Stomach smooth muscle (tissue), 2 donors: Measurements from ENCODE around the gene AURKA.
"Not testable (repeated sequence)": the region's sequence is repeated elsewhere in the genome, so short reads cannot be mapped to it uniquely, and the experiment has no call there.

Experiments
- H3K27ac ChIP-seq: one replicate; pipeline ENCODE4 v1.7.0; 2013; ENCODE audit warnings: mild to moderate bottlenecking, low read length, inconsistent platforms
- H3K27me3 ChIP-seq, 2 donors: one replicate each; pipeline ENCODE4 v1.7.0; 2013; ENCODE audit warnings: low read length in 2 of 2; ENCODE audit not compliant: insufficient read depth in 2 of 2, control insufficient read depth in 1 of 2
- H3K36me3 ChIP-seq, 2 donors: one replicate each; pipeline ENCODE4 v1.7.0; 2013; ENCODE audit warnings: low read length in 2 of 2; ENCODE audit not compliant: control insufficient read depth in 2 of 2, insufficient read depth in 2 of 2
- H3K4me1 ChIP-seq: one replicate; pipeline ENCODE4 v1.7.0; 2013; ENCODE audit warnings: low read length; ENCODE audit not compliant: control insufficient read depth, insufficient read depth
- H3K4me3 ChIP-seq, 2 donors: one replicate each; pipeline ENCODE4 v1.7.0; 2013; ENCODE audit warnings: low read length in 2 of 2
- H3K9ac ChIP-seq, 2 donors: one replicate each; pipeline ENCODE4 v1.7.0; 2013; ENCODE audit warnings: low read length in 2 of 2, mild to moderate bottlenecking in 1 of 2
- H3K9me3 ChIP-seq, 2 donors: one replicate each; pipeline ENCODE4 v1.7.0; 2013; ENCODE audit warnings: low read length in 2 of 2; ENCODE audit not compliant: control insufficient read depth in 2 of 2
- donor health status: healthy.
- donor health status: Pancreatic carcinoma.

Gene AURKA

DNA sequence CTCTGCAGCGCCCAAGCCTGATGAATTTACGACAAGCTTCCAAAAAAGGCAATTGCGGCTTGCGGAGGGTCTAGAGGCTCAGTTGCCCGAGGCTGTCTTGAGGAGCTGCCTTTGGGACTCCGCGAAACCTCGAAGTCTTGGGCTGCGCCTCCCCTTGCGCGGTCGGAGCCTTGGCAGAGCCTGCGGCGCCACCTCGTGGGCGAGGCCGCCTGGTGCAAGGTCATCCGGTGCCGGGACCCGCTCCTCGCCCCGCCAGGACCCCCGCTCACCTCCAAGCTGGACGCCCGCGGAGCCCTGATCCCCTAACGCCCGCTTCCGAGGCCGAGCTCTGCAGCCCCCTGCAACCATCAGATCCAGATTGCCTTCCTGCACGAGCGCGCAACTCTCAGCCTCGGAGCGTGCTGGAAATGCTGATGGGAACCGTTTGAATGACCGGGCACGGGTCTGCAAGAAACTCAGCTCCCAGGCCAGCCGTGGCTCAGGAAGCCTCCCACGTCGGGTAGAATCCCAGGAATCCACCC, 48.1 kb downstream of the AURKA start:
- H3K4me1 ChIP-seq: no peaks in the 10 kb centered on the region
- H3K27ac ChIP-seq: no peak overlapping the region
- H3K27me3 ChIP-seq: peaks cover 15 to 21% of the 10 kb centered on the region in 2 donors
- H3K4me3 ChIP-seq: no peak overlapping the region
- H3K36me3 ChIP-seq: no peaks in the 10 kb centered on the region
- no peak overlapping the region for H3K9ac ChIP-seq
- H3K9me3 ChIP-seq: no peaks in the 10 kb centered on the region

DNA sequence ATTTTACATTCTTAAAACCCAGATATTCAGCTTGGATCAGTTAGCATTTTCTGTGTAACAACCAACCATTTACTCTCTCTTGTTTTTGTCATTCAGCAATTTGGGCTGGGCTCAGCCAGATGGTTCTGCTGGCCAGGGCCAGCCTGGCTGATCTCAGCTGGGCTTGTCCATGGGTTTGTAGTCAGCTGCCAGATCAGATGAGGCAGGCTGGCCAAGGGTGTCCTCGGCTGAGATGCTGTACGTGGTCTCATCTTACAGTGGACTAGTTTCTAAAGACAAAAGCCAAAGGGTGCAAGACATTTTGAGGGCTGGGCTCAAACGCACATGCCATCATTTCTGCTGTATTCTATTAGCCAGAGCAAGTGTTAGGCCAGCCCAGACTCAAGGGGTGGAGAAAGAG, 49.2 kb downstream of the AURKA start:
- H3K27me3 ChIP-seq: peaks cover 15 to 21% of the 10 kb centered on the region in 2 donors
- H3K9me3 ChIP-seq: no peaks in the 10 kb centered on the region
- no peak overlapping the region for H3K9ac ChIP-seq
- H3K4me3 ChIP-seq: no peak overlapping the region
- H3K4me1 ChIP-seq: no peaks in the 10 kb centered on the region
- H3K36me3 ChIP-seq: no peaks in the 10 kb centered on the region
- no peak overlapping the region for H3K27ac ChIP-seq

DNA sequence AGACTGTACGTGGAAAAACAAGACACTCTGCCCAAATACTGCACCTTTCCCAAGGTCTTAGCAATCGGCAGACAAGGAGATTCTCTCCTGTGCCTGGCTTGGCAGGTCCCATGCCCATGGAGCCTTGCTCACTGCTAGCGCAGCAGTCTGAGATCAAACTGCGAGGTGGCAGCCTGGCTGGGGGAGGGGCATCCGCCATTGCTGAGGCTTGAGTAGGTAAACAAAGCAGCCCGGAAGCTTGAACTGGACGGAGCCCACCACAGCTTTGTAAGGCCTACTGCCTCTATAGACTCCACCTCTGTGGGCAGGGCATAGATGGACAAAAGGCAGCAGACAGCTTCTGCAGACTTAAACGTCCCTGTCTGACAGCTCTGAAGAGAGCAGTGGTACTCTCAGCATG, 55.3 kb downstream of the AURKA start:
- not testable (repeated sequence) for H3K9me3 ChIP-seq, H3K4me3 ChIP-seq, H3K4me1 ChIP-seq, H3K9ac ChIP-seq, H3K27ac ChIP-seq, H3K36me3 ChIP-seq, H3K27me3 ChIP-seq

DNA sequence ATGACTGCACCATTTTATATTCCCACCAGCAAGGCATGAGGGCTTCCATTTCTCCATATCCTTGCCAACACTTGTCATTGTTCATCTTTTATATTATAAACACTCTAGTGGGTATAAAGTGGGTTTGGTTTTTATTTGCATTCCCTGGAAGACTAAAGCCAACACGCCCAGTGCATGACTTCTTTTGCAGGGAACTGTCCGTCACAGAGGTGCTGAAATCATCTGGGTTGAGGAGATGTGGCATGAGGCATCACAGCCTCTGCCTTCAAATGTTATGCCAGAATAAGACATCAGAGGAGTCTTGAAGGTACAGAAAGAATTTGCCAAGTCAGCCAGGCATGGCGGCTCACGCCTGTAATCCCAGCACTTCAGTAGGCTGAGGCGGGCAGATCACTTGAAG, 63.2 kb downstream of the AURKA start:
- H3K9ac ChIP-seq: no peak overlapping the region

DNA sequence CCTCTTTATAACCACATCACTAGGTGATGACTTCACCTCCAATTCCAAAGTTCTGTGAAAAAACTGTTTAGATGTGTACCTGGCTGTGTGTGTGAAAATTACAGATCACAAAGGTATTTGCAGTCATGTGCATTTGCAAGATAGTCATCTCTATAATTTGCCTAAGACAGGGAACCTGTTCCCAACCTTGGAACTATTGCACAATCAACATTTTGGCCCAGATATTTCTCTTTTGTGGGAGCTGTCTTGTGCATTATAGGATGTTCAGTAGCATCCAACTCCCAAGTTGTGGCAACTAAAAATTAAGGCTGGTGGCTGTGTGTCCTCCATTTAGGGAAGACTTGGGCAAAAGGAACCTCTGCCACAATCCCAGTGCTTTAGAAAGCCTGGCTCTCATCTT, 67.2 kb downstream of the AURKA start:
- H3K9me3 ChIP-seq: no peaks in the 10 kb centered on the region
- no peak overlapping the region for H3K27ac ChIP-seq
- H3K4me3 ChIP-seq: no peak overlapping the region
- no peak overlapping the region for H3K9ac ChIP-seq
- H3K4me1 ChIP-seq: no peaks in the 10 kb centered on the region
- peaks cover 3 to 5% of the 10 kb centered on the region in 2 donors for H3K27me3 ChIP-seq
- no peaks in the 10 kb centered on the region for H3K36me3 ChIP-seq

More for the DNA sequence above, 63.2 kb downstream of the AURKA start:
- H3K9me3 ChIP-seq: no peaks in the 10 kb centered on the region
- no peaks in the 10 kb centered on the region for H3K4me1 ChIP-seq
- H3K36me3 ChIP-seq: no peaks in the 10 kb centered on the region
- no peak overlapping the region for H3K4me3 ChIP-seq
- H3K27ac ChIP-seq: no peak overlapping the region
- H3K27me3 ChIP-seq: peaks cover under 1 to 5% of the 10 kb centered on the region in 2 donors

DNA sequence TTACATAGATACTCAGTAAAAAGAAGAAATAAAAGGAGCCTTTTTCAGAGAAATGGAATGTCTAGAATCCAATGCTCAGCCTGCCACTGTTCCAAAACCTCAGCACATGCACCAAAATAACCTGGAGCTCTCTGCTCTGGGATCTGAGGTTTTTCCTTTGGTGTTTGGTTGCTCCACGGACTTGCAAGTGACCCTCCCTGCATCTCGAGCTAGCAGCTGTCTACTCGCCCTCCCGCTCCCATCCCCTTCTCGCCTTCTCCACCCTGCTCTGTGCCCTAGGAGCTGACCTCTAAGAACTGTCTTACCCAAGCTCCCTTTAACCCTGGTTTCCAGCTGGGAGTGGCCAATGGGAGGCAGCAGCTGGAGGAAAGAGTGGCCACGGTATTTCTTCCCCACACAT, 68.4 kb downstream of the AURKA start:
- no peaks in the 10 kb centered on the region for H3K9me3 ChIP-seq

DNA sequence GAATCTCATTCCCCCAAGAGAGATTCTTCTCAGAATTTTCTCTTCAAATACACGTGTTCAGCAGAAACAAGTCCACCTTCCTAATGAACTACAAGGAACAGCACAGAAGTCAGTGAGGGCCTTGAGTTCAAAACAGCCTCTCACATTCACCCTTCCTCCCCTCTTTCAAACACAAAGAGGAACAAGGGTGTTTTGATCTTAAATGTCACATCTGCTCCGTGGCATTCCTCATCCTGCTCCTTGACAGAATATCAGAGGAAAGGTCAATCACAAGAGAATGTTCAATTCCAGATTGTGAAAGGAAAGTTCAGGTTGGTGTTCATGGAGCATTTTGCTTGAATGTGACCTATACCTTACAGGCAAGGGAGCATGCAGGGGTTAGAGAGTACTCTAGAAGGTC, 68.8 kb downstream of the AURKA start:
- no peak overlapping the region for H3K4me3 ChIP-seq
- no peaks in the 10 kb centered on the region for H3K36me3 ChIP-seq
- no peaks in the 10 kb centered on the region for H3K9me3 ChIP-seq
- H3K27ac ChIP-seq: no peak overlapping the region
- H3K27me3 ChIP-seq: peaks cover 3 to 5% of the 10 kb centered on the region in 2 donors
- H3K4me1 ChIP-seq: no peaks in the 10 kb centered on the region
- H3K9ac ChIP-seq: no peak overlapping the region

More for the DNA sequence above, 68.4 kb downstream of the AURKA start:
- Histone ChIP-seq H3K27ac (no peak overlapping the region), H3K27me3 (peaks cover 3 to 5% of the 10 kb centered on the region in 2 donors), H3K4me1 (no peaks in the 10 kb centered on the region), H3K4me3 (no peak overlapping the region), H3K9ac (no peak overlapping the region), H3K36me3 (no peaks in the 10 kb centered on the region)

DNA sequence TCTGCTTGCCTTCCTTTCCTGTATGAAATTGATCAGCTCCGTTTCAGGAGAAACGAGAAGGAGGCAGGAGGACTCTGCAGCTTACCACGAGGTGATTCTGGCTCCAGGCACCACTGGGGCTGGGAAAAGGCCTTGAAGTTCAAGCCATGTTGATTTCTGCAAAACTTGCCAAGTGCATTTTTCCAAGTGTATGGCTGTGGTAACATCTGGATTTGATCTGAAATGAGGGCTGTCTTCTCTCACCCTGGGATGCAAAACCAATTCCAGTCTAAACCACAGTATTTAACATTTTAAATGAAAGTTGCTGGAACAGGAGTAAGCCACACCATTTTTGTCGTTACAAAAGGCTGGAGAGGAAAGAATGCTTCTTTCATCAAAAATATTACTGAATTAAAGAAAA, 69.3 kb downstream of the AURKA start:
- Histone ChIP-seq H3K27me3 (peaks cover 3 to 5% of the 10 kb centered on the region in 2 donors), H3K4me1 (no peaks in the 10 kb centered on the region), H3K9me3 (no peaks in the 10 kb centered on the region), H3K36me3 (no peaks in the 10 kb centered on the region), H3K27ac (no peak overlapping the region), H3K4me3 (no peak overlapping the region), H3K9ac (no peak overlapping the region)
